Subcutaneous adipose tissue (tissue), 4 donors: ENCODE results near the gene RREB1. TPM values are rescaled to one million over a fixed set of nuclear protein-coding genes. Genes with fewer than 3 reads are reported as not detected.

Experiments used
- CTCF ChIP-seq: fragments of 450-650 bp; IDR thresholded peaks from one replicate; pipeline ENCODE4 v1.5.1; 2016; ENCODE audit warnings: low read depth, mild to moderate bottlenecking, control low read depth, antibody characterized with exemption, moderate library complexity
- total RNA-seq, 4 donors: library from RNA; depleted of rRNA; stranded (reverse); fragments of >200 nt; gene quantifications; one replicate each; pipeline ENCODE4 v1.1.0, GENCODE V29; 2016

RREB1 gene
- total RNA-seq, 4 donors from 2014 or later, result 33.0 to 61.0 (median 40.5) TPM

DNA sequence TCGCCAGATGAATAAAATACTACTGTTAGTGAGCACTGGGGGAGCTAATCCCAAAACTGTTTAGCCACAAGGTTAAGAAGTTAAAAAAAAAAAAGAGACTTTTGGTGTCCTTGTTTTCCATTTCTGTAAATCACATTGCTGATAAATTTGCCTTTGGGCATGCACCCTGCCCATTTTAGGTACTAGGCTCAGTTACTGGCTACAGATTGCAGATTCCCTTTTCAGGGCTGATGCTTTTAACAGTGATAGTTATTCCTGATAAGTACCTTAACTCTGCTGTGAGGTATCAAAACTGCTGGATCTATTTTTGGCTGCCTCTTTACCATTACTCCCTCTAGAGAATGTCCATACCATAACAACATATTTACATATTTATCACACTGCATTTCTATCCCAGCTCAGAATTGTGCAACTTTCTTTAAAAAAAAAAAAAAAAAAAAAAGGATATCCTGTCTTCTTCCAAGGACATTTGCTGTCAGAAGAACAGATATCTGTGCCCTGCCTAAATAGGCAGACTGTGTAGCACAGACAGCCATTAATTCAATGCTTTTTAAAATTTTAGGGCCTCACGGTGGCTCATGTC, 110.7 kb downstream of the RREB1 start:
- TF ChIP-seq CTCF, result no peak

GRCh38 chr6:7219310-7219709, 111.5 kb downstream of the RREB1 start:
- TF ChIP-seq CTCF, result no peak

DNA sequence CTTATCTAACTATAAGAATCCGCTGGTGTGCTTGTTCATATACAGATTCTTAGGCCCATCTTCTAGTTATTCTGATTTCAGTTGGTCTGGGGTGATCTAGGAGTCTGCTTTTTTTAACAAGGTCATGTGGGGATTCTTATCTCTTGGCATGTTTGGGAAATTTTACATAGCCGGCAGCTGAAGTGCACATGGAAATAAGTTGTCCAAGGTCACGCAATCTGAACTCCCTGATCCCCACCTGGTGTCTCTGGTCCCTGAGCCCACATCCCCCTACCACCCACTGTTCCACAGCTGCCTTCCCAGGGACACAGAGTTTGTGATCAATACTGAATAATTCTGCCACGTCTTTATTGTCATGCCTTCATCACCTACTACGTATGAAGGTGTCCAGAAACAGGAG, 114.4 kb downstream of the RREB1 start:
- TF ChIP-seq CTCF, result no peak

- TF ChIP-seq CTCF, result no peak
These were observed 117.0 kb downstream of the RREB1 start for GRCh38 chr6:7224731-7225130.

DNA sequence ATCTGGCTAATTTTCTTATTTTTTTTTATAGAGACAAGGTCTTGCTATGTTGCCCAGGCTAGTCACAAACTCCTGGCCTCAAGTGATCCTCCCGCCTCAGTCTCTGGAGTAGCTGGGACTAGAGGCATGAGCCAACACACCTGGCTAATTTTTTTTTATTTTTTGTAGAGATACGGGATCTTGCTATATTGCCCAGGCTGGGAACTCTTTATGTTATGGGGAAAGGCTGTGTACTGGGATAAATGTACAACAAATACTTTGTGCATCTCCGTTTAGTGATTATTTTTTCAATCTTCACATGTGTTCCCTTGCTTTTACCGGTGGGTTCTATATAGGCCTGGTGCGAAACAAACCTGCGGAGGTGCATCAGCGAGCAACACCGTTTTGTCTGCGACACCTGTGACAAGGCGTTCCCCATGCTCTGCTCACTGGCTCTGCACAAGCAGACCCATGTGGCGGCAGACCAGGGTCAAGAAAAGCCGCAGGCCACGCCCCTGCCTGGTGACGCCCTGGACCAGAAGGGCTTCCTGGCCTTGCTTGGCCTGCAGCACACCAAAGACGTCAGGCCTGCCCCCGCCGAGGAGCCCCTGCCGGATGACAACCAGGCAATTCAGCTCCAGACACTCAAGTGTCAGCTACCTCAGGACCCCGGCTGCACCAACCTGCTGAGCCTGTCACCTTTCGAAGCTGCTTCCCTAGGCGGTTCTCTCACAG, 121.1 kb downstream of the RREB1 start:
- no peak for TF ChIP-seq CTCF

GRCh38 chr6:7229376-7230326, 121.9 kb downstream of the RREB1 start:
- no peak for TF ChIP-seq CTCF

- TF ChIP-seq CTCF, result no peak
These were observed 122.5 kb downstream of the RREB1 start for GRCh38 chr6:7230327-7230691.
